ENCODE results near the gene SBDS.

- no peak for TF ChIP-seq CTCF (conservative IDR thresholded peaks at IDR 0.05; ENCODE audit: low read depth, low read length)
- TF ChIP-seq EZH2 (IDR thresholded peaks at IDR 0.05; ENCODE audit: low read length, unreplicated experiment), result no peak
- TF ChIP-seq EZH2phosphoT487 (IDR thresholded peaks at IDR 0.05; ENCODE audit: borderline replicate concordance, low read length), result no peak
Observed at GRCh38 chr7:67033251-67033650, 37.9 kb upstream of the SBDS start.

Data from PC-3 (cell line).